CD4-positive, alpha-beta memory T cell (primary cell): ENCODE data around the gene PIP5K1A. TPM values are rescaled to one million over a fixed set of nuclear protein-coding genes. Genes with fewer than 3 reads are reported as not detected.

Experiments used
- CTCF ChIA-PET: fragments of 350-600 bp; sonication (Branson Sonifier 250); formaldehyde crosslinking; loops from one replicate; lab custom pipeline; 2021; ENCODE audit warnings: inconsistent platforms; ENCODE audit not compliant: partially characterized antibody; lab: Charles Lee
- POLR2A ChIA-PET: fragments of 350-600 bp; sonication (Branson Sonifier 250); formaldehyde crosslinking; loops from one replicate; lab custom pipeline; 2021; ENCODE audit not compliant: partially characterized antibody; lab: Charles Lee
- DNase-seq, 5 donors: peaks; one replicate each; pipeline versions ENCODE4 v3.0.0 to v3.0.0-alpha.2; 2020 to 2022; ENCODE audit warnings: mixed read lengths in 1 of 5
- H3K27ac ChIP-seq: one replicate; pipeline ENCODE4 v1.7.0; 2013; ENCODE audit warnings: low read depth, low read length
- H3K27me3 ChIP-seq: 2 replicates; pipeline ENCODE4 v1.7.0; 2013; ENCODE audit warnings: mild to moderate bottlenecking, low read length, moderate library complexity; ENCODE audit not compliant: insufficient read depth
- H3K36me3 ChIP-seq: 2 replicates; pipeline ENCODE4 v1.7.0; 2013; ENCODE audit warnings: mild to moderate bottlenecking, low read length, moderate library complexity; ENCODE audit not compliant: insufficient read depth
- H3K4me1 ChIP-seq: 2 replicates; pipeline ENCODE4 v1.7.0; 2013; ENCODE audit warnings: mild to moderate bottlenecking, low read length, moderate library complexity; ENCODE audit not compliant: insufficient read depth
- H3K4me3 ChIP-seq, 2 donors: one replicate each; pipeline ENCODE4 v1.7.0; 2013; ENCODE audit warnings: low read length in 2 of 2, mild to moderate bottlenecking in 1 of 2
- H3K9me3 ChIP-seq, 2 donors: one replicate each; pipeline ENCODE4 v1.7.0; 2013; ENCODE audit warnings: low read length in 2 of 2, control low read depth in 1 of 2; ENCODE audit not compliant: control insufficient read depth in 1 of 2
- H3K27ac Mint-ChIP-seq, 7 donors: one replicate each; pipeline ENCODE4 v1.8.0; 2020 to 2021; ENCODE audit warnings: mixed read lengths in 7 of 7, mild to moderate bottlenecking in 6 of 7, inconsistent platforms in 3 of 7, moderate library complexity in 3 of 7
- H3K27me3 Mint-ChIP-seq, 2 donors: one replicate each; pipeline ENCODE4 v1.8.0; 2020 to 2021; ENCODE audit warnings: mixed read lengths in 2 of 2
- H3K36me3 Mint-ChIP-seq, 2 donors: one replicate each; pipeline ENCODE4 v1.8.0; 2020 to 2021; ENCODE audit warnings: mixed read lengths in 2 of 2, inconsistent platforms in 1 of 2, mild to moderate bottlenecking in 1 of 2
- H3K4me1 Mint-ChIP-seq, 4 donors: one replicate each; pipeline ENCODE4 v1.8.0; 2020 to 2021; ENCODE audit warnings: mixed read lengths in 4 of 4, mild to moderate bottlenecking in 1 of 4
- H3K4me3 Mint-ChIP-seq, 8 donors: one replicate each; pipeline ENCODE4 v1.8.0; 2020 to 2021; ENCODE audit warnings: mixed read lengths in 8 of 8, mild to moderate bottlenecking in 7 of 8, moderate library complexity in 6 of 8, inconsistent platforms in 3 of 8
- H3K9me3 Mint-ChIP-seq, 8 donors: one replicate each; pipeline ENCODE4 v1.8.0; 2020 to 2021; ENCODE audit warnings: mixed read lengths in 8 of 8, mild to moderate bottlenecking in 5 of 8, inconsistent platforms in 3 of 8, moderate library complexity in 1 of 8
- intact Hi-C: fragments of 100-400 bp; cut with micrococcal nuclease; formaldehyde crosslinking; loops from one replicate; pipeline ENCODE4 v1.15.1; 2023
- polyA plus RNA-seq, 2 donors: library from polyadenylated mRNA; unstranded; fragments of 300-500 nt; fragmentation: Illumina TruSeq; gene quantifications; one replicate each; pipeline ENCODE4 v1.2.3, GENCODE V29; 2021
- total RNA-seq, 2 experiments: library from RNA; stranded (reverse); gene quantifications; one replicate each; pipeline ENCODE4 v1.2.3, GENCODE V29; 2021

PIP5K1A gene
- total and polyA plus RNA-seq, 4 experiments from 2014 or later, result 13.7 to 53.1 (median 33.5) TPM

- H3K4me1 ChIP-seq, result peaks cover 57% of the 10 kb centered on the region
- H3K4me3 Mint-ChIP-seq, result peak overlapping the region; percentile 48 to 100 (median 80)
- H3K27me3 ChIP-seq, result no peaks in the 10 kb centered on the region
- H3K9me3 Mint-ChIP-seq, result no peaks in the 10 kb centered on the region
- peaks cover 38 to 52% of the 10 kb centered on the region in 2 donors for H3K36me3 Mint-ChIP-seq
- peaks cover 13% of the 10 kb centered on the region for H3K36me3 ChIP-seq
- H3K27me3 Mint-ChIP-seq, result no peaks in the 10 kb centered on the region
- H3K27ac ChIP-seq, result peak overlapping the region; percentile 13
- H3K4me3 ChIP-seq, result no peak overlapping the region
- POLR2A ChIA-PET, result interaction anchor here (0.7 to 7.8 kb wide), 5 partner anchors 9 to 103 kb away, joined by 3 to 79 read pairs (median 3); partner anchors contain the start of genes LYSMD1, SCNM1 and VPS72
- CTCF ChIA-PET, result interaction anchor here (4.0 to 6.5 kb wide), 3 partner anchors 30 to 135 kb away, joined by 25 to 324 read pairs (median 80); partner anchors contain the start of gene VPS72
- H3K4me1 Mint-ChIP-seq, result peaks cover 34 to 75% (median 53%) of the 10 kb centered on the region in 4 donors
- intact Hi-C loops, result loop anchor here (5.0 kb wide), 5 partner anchors 33 to 597 kb away; partner anchors contain the start of genes MINDY1, PI4KB, PRUNE1 and PSMD4
- H3K27ac Mint-ChIP-seq, result peak overlapping the region; percentile 84 to 94 (median 91)
- no peaks in the 10 kb centered on the region for H3K9me3 ChIP-seq
- DNase-seq, result no peak
Measured at GRCh38 chr1:151159373-151159772, 39.0 kb upstream of the PIP5K1A start.

DNA sequence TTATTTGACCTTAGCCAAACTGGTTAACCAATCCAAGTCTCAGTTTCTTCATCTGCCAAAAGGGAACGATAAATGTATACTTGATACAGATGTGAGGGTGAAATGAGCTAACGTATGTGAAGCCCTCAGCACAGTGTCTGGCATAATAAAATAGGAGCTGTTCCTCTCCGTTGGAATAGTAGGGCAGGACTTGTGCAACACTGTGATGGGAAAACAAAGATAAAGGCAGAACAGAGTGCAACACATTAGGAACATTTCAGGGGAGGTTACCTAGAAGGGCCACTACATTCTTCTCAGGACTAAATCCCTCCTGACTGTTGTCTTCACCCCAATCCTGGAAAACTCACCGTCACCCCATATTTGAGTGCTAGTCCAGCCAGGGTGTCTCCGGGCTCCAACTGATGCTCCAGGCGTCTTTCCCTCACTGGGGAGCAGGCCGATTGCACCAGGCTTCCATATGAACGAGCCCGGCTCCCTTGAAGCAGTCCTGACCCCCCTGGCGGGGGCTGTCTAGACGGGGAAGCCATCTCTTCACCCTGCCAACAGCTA is 33.5 kb upstream of the PIP5K1A start:
- POLR2A ChIA-PET, result interaction anchor here (0.6 to 6.9 kb wide), 8 partner anchors 8 to 159 kb away, joined by 3 to 79 read pairs (median 6); partner anchors contain the start of genes C1orf56, MINDY1, PIP5K1A and TNFAIP8L2
- no peak for DNase-seq
- Histone ChIP-seq H3K36me3 (peaks cover 15% of the 10 kb centered on the region), H3K4me1 (peaks cover 53% of the 10 kb centered on the region), H3K27me3 (no peaks in the 10 kb centered on the region), H3K9me3 (no peaks in the 10 kb centered on the region), H3K4me3 (no peak overlapping the region), H3K27ac (peak overlapping the region; percentile 73)
- CTCF ChIA-PET, result interaction anchor here (1.2 kb wide), 2 partner anchors 9 to 65 kb away, joined by 6 to 10 read pairs; partner anchors contain the start of gene TNFAIP8L2
- peaks cover 0 to 5% (median 0%) of the 10 kb centered on the region in 8 donors for H3K9me3 Mint-ChIP-seq
- H3K27ac Mint-ChIP-seq, result peak overlapping the region in 5 of 7 donors; percentile 26 to 98 (median 63)
- peaks cover 34 to 73% (median 55%) of the 10 kb centered on the region in 4 donors for H3K4me1 Mint-ChIP-seq
- peaks cover 2% of the 10 kb centered on the region in 2 donors for H3K27me3 Mint-ChIP-seq
- intact Hi-C loops, result loop anchor here (1.0 kb wide), 1 partner anchor 8 kb away; no protein-coding TSS in a partner anchor
- peak overlapping the region in 7 of 8 donors; percentile 49 to 100 (median 96) for H3K4me3 Mint-ChIP-seq
- H3K36me3 Mint-ChIP-seq, result peaks cover 35 to 55% of the 10 kb centered on the region in 2 donors

- Mint-ChIP-seq H3K36me3 (peaks cover 34 to 56% of the 10 kb centered on the region in 2 donors), H3K4me1 (peaks cover 31 to 68% (median 51%) of the 10 kb centered on the region in 4 donors), H3K9me3 (peaks cover 0 to 5% (median 0%) of the 10 kb centered on the region in 8 donors), H3K27ac (peak overlapping the region; percentile 93 to 99 (median 98)), H3K27me3 (peaks cover 2% of the 10 kb centered on the region in 2 donors), H3K4me3 (peak overlapping the region; percentile 94 to 100 (median 98))
- DNase-seq, result no peak
- H3K27me3 ChIP-seq, result no peaks in the 10 kb centered on the region
- no peaks in the 10 kb centered on the region for H3K9me3 ChIP-seq
- ChIA-PET POLR2A (interaction anchor here (0.6 to 6.9 kb wide), 11 partner anchors 8 to 159 kb away, joined by 3 to 79 read pairs (median 6); partner anchors contain the start of genes C1orf56, MINDY1, PIP5K1A and PSMD4), CTCF (interaction anchor here (1.2 kb wide), 2 partner anchors 9 to 66 kb away, joined by 6 to 10 read pairs; partner anchors contain the start of gene TNFAIP8L2)
- peak overlapping the region in 1 of 2 donors; percentile 49 for H3K4me3 ChIP-seq
- peaks cover 20% of the 10 kb centered on the region for H3K36me3 ChIP-seq
- peak overlapping the region; percentile 73 for H3K27ac ChIP-seq
- peaks cover 48% of the 10 kb centered on the region for H3K4me1 ChIP-seq
- intact Hi-C loops, result loop anchor here (1.0 kb wide), 1 partner anchor 8 kb away; no protein-coding TSS in a partner anchor
Measured at GRCh38 chr1:151165281-151165737, 33.0 kb upstream of the PIP5K1A start.

GRCh38 chr1:151165738-151166504 is 32.4 kb upstream of the PIP5K1A start, which contains the start of the genes LYSMD1 and SCNM1:
Gene LYSMD1, minus strand, starts transcription at chr1:151165902. Its CDS starts 644 bp downstream, at chr1:151165258.
Gene SCNM1, plus strand, starts transcription at chr1:151166144. Its CDS starts 9 bp downstream, at chr1:151166153.
- H3K27me3 ChIP-seq, result no peaks in the 10 kb centered on the region

GRCh38 chr1:151166505-151166956 is 31.8 kb upstream of the PIP5K1A start:
- Mint-ChIP-seq H3K27ac (peak overlapping the region; percentile 93 to 99 (median 98)), H3K36me3 (peaks cover 35 to 63% of the 10 kb centered on the region in 2 donors), H3K9me3 (peaks cover 0 to 5% (median 0%) of the 10 kb centered on the region in 8 donors), H3K4me1 (peaks cover 26 to 57% (median 43%) of the 10 kb centered on the region in 4 donors), H3K27me3 (peaks cover 2% of the 10 kb centered on the region in 2 donors), H3K4me3 (peak overlapping the region; percentile 94 to 100 (median 98))
- no peak for DNase-seq
- intact Hi-C loops, result loop anchor here (1.0 kb wide), 3 partner anchors 24 to 88 kb away; partner anchors contain the start of genes PIP5K1A, PSMD4 and VPS72
- Histone ChIP-seq H3K36me3 (peaks cover 27% of the 10 kb centered on the region), H3K27ac (peak overlapping the region; percentile 73), H3K4me1 (peaks cover 36% of the 10 kb centered on the region), H3K27me3 (no peaks in the 10 kb centered on the region), H3K4me3 (peak overlapping the region; percentile 91 to 99), H3K9me3 (no peaks in the 10 kb centered on the region)
- POLR2A ChIA-PET, result interaction anchor here (0.6 to 6.9 kb wide), 18 partner anchors 9 to 811 kb away, joined by 3 to 79 read pairs (median 4); partner anchors contain the start of genes C1orf56, MINDY1, PIP5K1A and PSMD4
- CTCF ChIA-PET, result interaction anchor here (0.7 to 3.5 kb wide), 6 partner anchors 9 to 174 kb away, joined by 3 to 17 read pairs (median 5); partner anchors contain the start of genes TMOD4, TNFAIP8L2 and VPS72

More at GRCh38 chr1:151165738-151166504, 32.4 kb upstream of the PIP5K1A start, which contains the start of the genes LYSMD1 and SCNM1:
- peak within 1 kb of the TSS; percentile 93 to 99 (median 98) for H3K27ac Mint-ChIP-seq
- H3K27me3 Mint-ChIP-seq, result peaks cover 2% of the 10 kb centered on the region in 2 donors
- intact Hi-C loops, result loop anchor here (1.0 kb wide), 4 partner anchors 9 to 88 kb away; partner anchors contain the start of genes PIP5K1A, PSMD4 and VPS72
- peaks cover 42% of the 10 kb centered on the region for H3K4me1 ChIP-seq
- peaks cover 23% of the 10 kb centered on the region for H3K36me3 ChIP-seq
- H3K27ac ChIP-seq, result peak within 1 kb of the TSS; percentile 73
- DNase-seq, result peak; percentile 97 to 98 (median 97)
- peaks cover 0 to 5% (median 0%) of the 10 kb centered on the region in 8 donors for H3K9me3 Mint-ChIP-seq
- H3K36me3 Mint-ChIP-seq, result peaks cover 34 to 60% of the 10 kb centered on the region in 2 donors
- H3K4me1 Mint-ChIP-seq, result peaks cover 29 to 62% (median 47%) of the 10 kb centered on the region in 4 donors
- no peaks in the 10 kb centered on the region for H3K9me3 ChIP-seq
- ChIA-PET CTCF (interaction anchor here (0.7 to 3.5 kb wide), 7 partner anchors 9 to 175 kb away, joined by 3 to 17 read pairs (median 5); partner anchors contain the start of genes TMOD4, TNFAIP8L2 and VPS72), POLR2A (interaction anchor here (0.6 to 6.9 kb wide), 18 partner anchors 9 to 160 kb away, joined by 3 to 79 read pairs (median 4); partner anchors contain the start of genes C1orf56, MINDY1, PIP5K1A and PSMD4)
- H3K4me3 Mint-ChIP-seq, result peak within 1 kb of the TSS; percentile 94 to 100 (median 98)
- peak within 1 kb of the TSS; percentile 91 to 99 for H3K4me3 ChIP-seq
